Endothelial cell of umbilical vein (primary cell): Measurements from ENCODE around the gene ZNF548. TPM values are rescaled to one million over a fixed set of nuclear protein-coding genes. Genes with fewer than 3 reads are reported as not detected.

Experiments used
- BruUV-seq: library from RNA; stranded (reverse); fragments of 400-500 nt; replicated peaks from 2 replicates; lab custom pipeline; 2021; lab: Mats Ljungman, UMichigan
- CTCF ChIA-PET: fragments of 300-600, 350-600 bp; sonication (Branson Sonifier 250); formaldehyde crosslinking; loops from one replicate; lab custom pipeline; 2021; ENCODE audit warnings: antibody characterized with exemption, inconsistent platforms; lab: Charles Lee
- POLR2A ChIA-PET: fragments of 300-600, 350-600 bp; sonication (Branson Sonifier 250); formaldehyde crosslinking; loops from one replicate; lab custom pipeline; 2021; ENCODE audit warnings: antibody characterized with exemption, inconsistent platforms; lab: Charles Lee
- DNase-seq: peaks from one replicate; pipeline ENCODE4 v3.0.0-alpha.2; 2011; ENCODE audit warnings: low read depth, low spot score
- FAIRE-seq: peaks from 2 replicates; lab custom pipeline; 2011; peaks lifted over from hg19 to GRCh38; lab: Jason Lieb, UNC
- H2AFZ ChIP-seq: 2 replicates; pipeline ENCODE4 v1.6.0; 2012; ENCODE audit warnings: low read depth, low read length, control low read depth, inconsistent platforms
- H3K27ac ChIP-seq: 2 replicates; pipeline ENCODE4 v1.5.1; 2011; ENCODE audit warnings: low read depth, mild to moderate bottlenecking, control low read depth, low read length, moderate library complexity; ENCODE audit not compliant: insufficient read depth
- H3K27me3 ChIP-seq, 2 experiments: 2 replicates each; pipeline versions ENCODE4 v1.6.0 to v1.6.1; 2011; ENCODE audit warnings: low read length in 2 of 2, mixed read lengths in 1 of 2; ENCODE audit not compliant: control insufficient read depth in 2 of 2, insufficient read depth in 2 of 2
- H3K36me3 ChIP-seq, 2 experiments: 2 replicates in 1 of 2; 3 replicates in 1 of 2; pipeline ENCODE4 v1.5.1; 2011; ENCODE audit warnings: low read length in 2 of 2, mild to moderate bottlenecking in 1 of 2, moderate library complexity in 1 of 2; ENCODE audit not compliant: control insufficient read depth in 2 of 2, insufficient read depth in 2 of 2; ENCODE audit errors: extremely low read depth in 1 of 2
- H3K4me1 ChIP-seq: 3 replicates; pipeline ENCODE4 v1.5.1; 2011; ENCODE audit warnings: mild to moderate bottlenecking, low read length; ENCODE audit not compliant: control insufficient read depth, insufficient read depth; ENCODE audit errors: extremely low read depth
- H3K4me2 ChIP-seq: 2 replicates; pipeline ENCODE4 v1.6.1; 2011; ENCODE audit warnings: low read length, control low read depth, mixed read lengths; ENCODE audit not compliant: insufficient read depth
- H3K4me3 ChIP-seq, 3 experiments: fragments of 200-600 bp in 1 of 3; sonication (generic), shearing (Covaris generic) in 1 of 3; replicated peaks in 1 of 3; 2 replicates each; pipeline ENCODE4 v1.5.1; 2011 to 2016; ENCODE audit warnings: control low read depth in 3 of 3, low read length in 3 of 3, mild to moderate bottlenecking in 2 of 3, inconsistent platforms in 1 of 3, low read depth in 1 of 3, moderate library complexity in 1 of 3; ENCODE audit not compliant: insufficient read depth in 1 of 3
- H3K79me2 ChIP-seq: 2 replicates; pipeline ENCODE4 v1.6.0; 2012; ENCODE audit warnings: low read length, inconsistent platforms; ENCODE audit not compliant: control insufficient read depth, insufficient read depth
- H3K9ac ChIP-seq: replicated peaks from 2 replicates; pipeline ENCODE3; 2011; ENCODE audit warnings: low read length, control low read depth; ENCODE audit not compliant: insufficient read depth; ENCODE audit errors: extremely low read depth
- H3K9me1 ChIP-seq: replicated peaks from 3 replicates; pipeline ENCODE4 v1.6.0; 2011; ENCODE audit warnings: mild to moderate bottlenecking, low read length; ENCODE audit not compliant: control insufficient read depth, insufficient read depth; ENCODE audit errors: extremely low read depth
- H3K9me3 ChIP-seq: replicated peaks from 2 replicates; pipeline ENCODE4 v1.5.1; 2012; ENCODE audit warnings: low read length, inconsistent platforms; ENCODE audit not compliant: control insufficient read depth, insufficient read depth
- H4K20me1 ChIP-seq: replicated peaks from 2 replicates; pipeline ENCODE3; 2011; ENCODE audit warnings: mild to moderate bottlenecking, low read length; ENCODE audit not compliant: control insufficient read depth, insufficient read depth; ENCODE audit errors: extremely low read depth
- CTCF ChIP-seq, 2 donors: IDR thresholded peaks; 1 replicate in 1 of 2; 2 replicates in 1 of 2; pipeline ENCODE4 v1.5.1; 2011; ENCODE audit warnings: low read length in 2 of 2, mild to moderate bottlenecking in 2 of 2, moderate library complexity in 2 of 2, control low read depth in 1 of 2, inconsistent platforms in 1 of 2, low read depth in 1 of 2; ENCODE audit not compliant: insufficient read depth in 1 of 2; ENCODE audit errors: extremely low read depth in 1 of 2
- EZH2 ChIP-seq: IDR thresholded peaks from 2 replicates; pipeline ENCODE4 v1.6.1; 2012; ENCODE audit warnings: borderline replicate concordance, low read depth, mild to moderate bottlenecking, moderate library complexity, low read length, inconsistent platforms; ENCODE audit not compliant: severe bottlenecking
- FOS ChIP-seq: IDR thresholded peaks from 2 replicates; pipeline ENCODE4 v1.6.1; 2011; ENCODE audit warnings: mild to moderate bottlenecking, low read length, moderate library complexity, borderline replicate concordance; ENCODE audit not compliant: insufficient read depth
- GATA2 ChIP-seq: IDR thresholded peaks from 2 replicates; pipeline ENCODE4 v1.7.0; 2011; ENCODE audit warnings: low read depth, mild to moderate bottlenecking, moderate library complexity, mixed read lengths, low read length; ENCODE audit not compliant: insufficient read length, insufficient read depth
- JUN ChIP-seq: IDR thresholded peaks from 2 replicates; pipeline ENCODE4 v1.6.1; 2011; ENCODE audit warnings: borderline replicate concordance, low read depth; ENCODE audit not compliant: insufficient read length, insufficient read depth
- MYC ChIP-seq: IDR thresholded peaks from one replicate; pipeline ENCODE4 v1.6.1; 2011; ENCODE audit warnings: mild to moderate bottlenecking, low read depth, low read length
- POLR2A ChIP-seq: IDR thresholded peaks from 2 replicates; pipeline ENCODE4 v1.6.1; 2012; ENCODE audit warnings: low read depth, mild to moderate bottlenecking, control low read depth, low read length
- POLR2AphosphoS5 ChIP-seq: IDR thresholded peaks from 2 replicates; pipeline ENCODE4 v1.6.1; 2012; ENCODE audit warnings: low read depth, mild to moderate bottlenecking, control low read depth, low read length, moderate library complexity; ENCODE audit not compliant: insufficient read depth
- dilution Hi-C: fragments of 300-500 bp; cut with MboI; formaldehyde crosslinking; loops from one replicate; pipeline ENCODE4 v1.15.0; 2019; ENCODE audit warnings: low sequenced_read_pairs; ENCODE audit not compliant: extremely low pct_ligation_motif_present
- intact Hi-C: fragments of 100-400 bp; cut with micrococcal nuclease; formaldehyde crosslinking; loops from one replicate; pipeline ENCODE4 v1.10.0; 2022
- polyA plus RNA-seq, 4 experiments: library from polyadenylated mRNA; depleted of rRNA in 3 of 4; stranded (reverse) in 3 of 4; unstranded in 1 of 4; fragments of >200 nt; gene quantifications; 2 replicates each; pipeline versions ENCODE4 v1.2.1 to v1.2.3, GENCODE V29; 2011 to 2012; ENCODE audit warnings: missing spikeins in 1 of 4
- total RNA-seq: library from RNA; stranded (reverse); gene quantifications from 2 replicates; pipeline ENCODE4 v1.2.3, GENCODE V29; 2021

ZNF548 gene
- total and polyA plus RNA-seq, 2 donors (not counting 3 experiments of a cell fraction or from before 2014, with no cell fraction given): 7.7 to 8.8 TPM

- CTCF ChIA-PET: no interaction called here
- no peak for FAIRE-seq
- H3K79me2 ChIP-seq: peaks cover 11% of the 10 kb centered on the region
These were observed 33.7 kb upstream of the ZNF548 start for GRCh38 chr19:57355916-57356315.

GRCh38 chr19:57357406-57357805 lies 32.2 kb upstream of the ZNF548 start:
- Histone ChIP-seq H3K9me3 (peaks cover 16% of the 10 kb centered on the region), H3K27me3 (no peaks in the 10 kb centered on the region), H2AFZ (no peak overlapping the region), H3K4me3 (no peak overlapping the region), H3K9ac (no peak overlapping the region), H3K36me3 (peaks cover 9 to 34% of the 10 kb centered on the region in 2 experiments), H3K79me2 (peaks cover 5% of the 10 kb centered on the region), H3K9me1 (no peaks in the 10 kb centered on the region), H3K27ac (no peak overlapping the region), H4K20me1 (no peaks in the 10 kb centered on the region), H3K4me2 (no peak overlapping the region), H3K4me1 (peaks cover under 1% of the 10 kb centered on the region)
- ChIA-PET POLR2A (no interaction called here), CTCF (interaction anchor here (1.0 kb wide), 1 partner anchor 300 kb away, joined by 4 read pairs; no protein-coding TSS in a partner anchor)
- dilution Hi-C loops (no loop called here), intact Hi-C loops (no loop called here)
- FAIRE-seq (no peak), DNase-seq (no peak)
- BruUV-seq: no TSS peak
- TF ChIP-seq JUN: no peak
- no peak for TF ChIP-seq EZH2
- no peak for TF ChIP-seq FOS
- TF ChIP-seq GATA2: no peak
- TF ChIP-seq CTCF (IDR thresholded peaks at IDR 0.05; ENCODE audit: extremely low read depth in 1 of 2, insufficient read depth in 1 of 2, low read depth in 1 of 2, low read length in 2 of 2): no peak
- no peak for TF ChIP-seq POLR2AphosphoS5
- TF ChIP-seq POLR2A: no peak

More at GRCh38 chr19:57355916-57356315, 33.7 kb upstream of the ZNF548 start:
- no peak for TF ChIP-seq FOS
- TF ChIP-seq MYC: no peak
- Histone ChIP-seq H3K9me3 (peaks cover 16% of the 10 kb centered on the region), H3K36me3 (peaks cover 9 to 34% of the 10 kb centered on the region in 2 experiments), H3K4me2 (no peak overlapping the region), H4K20me1 (no peaks in the 10 kb centered on the region), H3K27ac (no peak overlapping the region), H3K27me3 (no peaks in the 10 kb centered on the region), H3K9me1 (no peaks in the 10 kb centered on the region), H3K4me3 (no peak overlapping the region), H2AFZ (no peak overlapping the region), H3K9ac (no peak overlapping the region), H3K4me1 (peaks cover 8% of the 10 kb centered on the region)
- dilution Hi-C loops: no loop called here
- POLR2A ChIA-PET: no interaction called here
- intact Hi-C loops: no loop called here
- DNase-seq: no peak
- no TSS peak for BruUV-seq
